GM19351 (cell line): Measurements from ENCODE around the gene HYDIN.
"Not testable (repeated sequence)": the region's sequence is repeated elsewhere in the genome, so short reads cannot be mapped to it uniquely, and the experiment has no call there.

ENCODE experiments used
- ATAC-seq: cut with Tn5 transposase; IDR thresholded peaks from one replicate; pipeline ENCODE4 v1.9.1; 2021; ENCODE audit warnings: mild to moderate bottlenecking, moderate library complexity; ENCODE audit not compliant: unreplicated experiment

HYDIN gene

DNA sequence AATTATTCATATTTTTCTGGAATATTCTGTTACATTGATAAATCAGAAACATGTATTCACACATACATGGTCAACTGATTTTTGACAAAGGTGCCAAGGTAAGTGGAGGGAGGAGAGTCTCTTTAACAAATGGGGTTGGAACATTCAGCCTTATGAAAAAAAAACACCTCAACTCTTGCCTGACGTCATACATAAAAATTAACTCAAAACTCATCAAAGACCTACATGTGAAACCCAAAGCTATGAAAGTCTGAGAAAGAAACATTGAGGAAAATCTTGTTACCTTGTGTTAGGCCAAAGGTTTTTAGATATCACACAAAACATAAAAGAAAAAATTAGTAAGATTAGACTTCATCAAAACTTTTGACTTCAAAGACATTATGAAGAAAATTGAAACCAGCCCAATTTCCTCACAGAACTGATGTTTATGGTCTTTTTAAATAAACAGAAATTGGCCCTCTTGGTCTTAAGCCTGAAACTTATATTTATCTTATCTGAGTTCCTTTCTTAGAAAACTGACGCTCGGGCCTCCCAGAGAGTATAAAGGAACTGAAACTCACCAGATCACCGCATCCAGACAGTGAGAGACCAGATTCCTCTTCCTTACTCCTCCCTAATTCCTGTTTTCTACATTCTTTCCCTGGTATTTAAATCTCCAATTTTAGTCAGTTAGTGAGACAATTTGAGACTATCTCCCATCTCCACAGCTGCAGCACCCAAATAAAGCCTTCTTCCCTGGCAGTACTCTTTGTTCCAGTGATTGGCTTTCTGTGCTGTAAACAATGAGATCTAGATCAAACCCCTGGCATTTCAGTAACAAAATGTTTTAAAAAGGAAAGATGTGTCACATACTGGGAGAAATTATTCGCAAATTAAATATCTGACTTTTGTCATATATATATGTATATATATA is 4.0 kb downstream of the HYDIN start:
- no peak for ATAC-seq

DNA sequence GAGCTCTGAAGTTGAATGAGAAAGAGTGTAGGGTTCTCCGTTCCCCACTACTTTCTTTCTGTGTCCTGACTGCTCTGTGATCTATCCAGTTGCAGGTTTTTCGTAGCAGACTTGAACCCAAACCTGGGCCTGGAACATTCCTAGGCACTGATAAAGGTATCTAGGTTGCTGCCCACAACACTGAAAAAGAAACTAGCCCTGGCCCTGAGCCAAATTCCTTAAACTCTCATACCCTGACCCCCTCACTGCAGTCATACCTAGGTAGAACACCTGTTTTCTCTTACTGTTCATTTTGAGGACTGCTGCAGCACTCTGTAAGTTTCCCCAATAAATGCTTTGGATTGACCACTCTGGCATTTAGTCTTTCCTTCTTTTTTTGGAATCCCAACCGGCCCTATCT is 5.4 kb downstream of the HYDIN start:
- no peak for ATAC-seq

DNA sequence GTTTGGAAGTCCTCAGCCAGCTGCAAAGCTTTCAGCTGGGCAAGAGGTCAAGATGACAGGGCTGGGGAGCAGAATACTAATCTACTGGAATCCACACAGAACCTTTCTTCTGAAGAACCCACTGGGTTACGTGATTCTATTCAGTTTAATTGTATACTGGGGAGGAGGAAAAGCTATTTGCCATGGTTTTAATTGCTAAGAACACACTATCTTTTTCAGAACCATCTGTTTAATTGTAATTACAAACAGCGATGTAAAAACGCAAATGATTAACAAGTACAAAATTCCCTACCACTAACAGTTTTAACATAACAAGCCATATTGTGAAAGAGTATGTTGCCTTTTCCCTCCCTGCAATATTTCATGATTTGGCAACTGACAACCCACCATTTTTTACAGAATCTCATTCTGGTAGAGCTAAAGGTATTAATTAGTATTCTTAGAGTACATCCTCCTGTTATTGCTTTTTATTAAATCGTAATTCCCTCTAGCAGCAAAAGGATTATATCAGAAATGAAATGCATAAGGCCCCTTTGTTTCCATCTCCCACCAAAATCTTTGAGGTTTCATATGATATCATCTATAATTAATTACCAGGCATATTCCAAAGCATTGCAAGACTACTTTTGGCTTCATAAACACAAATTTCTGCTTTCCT is 12.1 kb downstream of the HYDIN start:
- ATAC-seq, result no peak

DNA sequence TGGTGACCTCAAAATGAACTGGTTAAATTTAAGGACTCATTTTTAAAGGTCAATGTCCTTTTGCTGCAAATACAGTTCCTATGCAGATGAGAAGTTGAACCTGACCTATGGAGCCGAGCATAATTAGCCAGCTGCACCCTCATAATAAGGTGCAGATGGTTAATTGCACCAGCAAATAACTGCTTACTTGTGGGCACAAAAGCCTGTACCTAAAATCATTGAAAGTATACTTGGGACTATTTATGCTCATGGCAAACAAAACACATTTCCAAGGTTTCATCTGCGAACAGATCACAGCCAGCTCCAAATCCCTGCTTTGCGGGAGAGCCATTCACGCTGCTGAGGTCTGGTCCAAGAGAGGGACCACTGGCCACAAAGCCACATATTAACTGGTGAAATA is 13.0 kb downstream of the HYDIN start:
- no peak for ATAC-seq

DNA sequence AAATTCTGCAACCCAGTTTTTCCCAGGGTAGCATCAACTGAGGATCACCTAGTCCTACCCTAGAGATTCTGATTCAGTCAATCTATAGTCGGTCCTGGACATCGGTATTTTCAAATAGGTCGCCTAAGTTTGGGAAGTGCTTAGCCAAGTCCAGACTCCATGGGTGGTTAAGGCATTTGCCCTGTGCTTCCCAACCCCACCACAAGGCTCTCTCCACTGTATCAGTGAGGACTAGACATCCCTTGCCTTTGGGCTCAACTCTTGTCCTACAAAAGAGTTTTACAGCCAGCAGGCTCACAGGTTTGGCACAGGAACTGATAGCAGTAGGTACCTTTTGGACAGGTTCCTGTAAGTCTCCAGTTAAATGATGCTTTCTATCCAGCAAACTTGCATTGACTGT is 13.8 kb downstream of the HYDIN start:
- ATAC-seq, result no peak

DNA sequence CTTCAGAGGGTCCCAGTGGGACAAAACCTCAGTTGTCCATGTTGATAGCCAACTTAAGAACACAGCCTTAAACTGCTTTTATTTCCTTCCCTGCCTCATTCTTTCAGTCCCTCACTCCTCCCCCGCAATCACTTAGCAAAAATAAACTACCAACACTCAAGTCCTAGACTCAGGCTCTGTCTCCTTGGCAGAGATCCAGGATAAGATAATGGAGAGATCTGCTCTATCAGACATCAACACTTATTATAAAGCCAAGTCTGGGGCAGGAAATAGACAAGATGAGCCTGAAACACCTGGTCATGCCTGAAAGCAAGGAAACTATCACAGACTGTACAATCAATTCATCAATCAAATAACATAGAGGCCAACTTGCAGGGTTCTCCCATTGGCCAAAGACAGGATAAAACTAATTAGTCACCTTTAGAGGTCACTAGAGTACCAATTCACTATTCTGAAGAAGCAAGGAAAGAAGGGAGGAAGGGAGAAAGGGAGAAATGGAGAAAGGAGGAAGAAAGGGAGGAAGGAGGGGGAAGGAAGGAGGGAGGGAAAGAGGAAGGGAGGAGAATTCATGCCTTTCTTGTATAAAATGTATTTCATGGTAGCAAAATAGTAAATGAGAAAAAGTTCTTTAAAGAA is 15.7 kb downstream of the HYDIN start:
- ATAC-seq, result no peak

DNA sequence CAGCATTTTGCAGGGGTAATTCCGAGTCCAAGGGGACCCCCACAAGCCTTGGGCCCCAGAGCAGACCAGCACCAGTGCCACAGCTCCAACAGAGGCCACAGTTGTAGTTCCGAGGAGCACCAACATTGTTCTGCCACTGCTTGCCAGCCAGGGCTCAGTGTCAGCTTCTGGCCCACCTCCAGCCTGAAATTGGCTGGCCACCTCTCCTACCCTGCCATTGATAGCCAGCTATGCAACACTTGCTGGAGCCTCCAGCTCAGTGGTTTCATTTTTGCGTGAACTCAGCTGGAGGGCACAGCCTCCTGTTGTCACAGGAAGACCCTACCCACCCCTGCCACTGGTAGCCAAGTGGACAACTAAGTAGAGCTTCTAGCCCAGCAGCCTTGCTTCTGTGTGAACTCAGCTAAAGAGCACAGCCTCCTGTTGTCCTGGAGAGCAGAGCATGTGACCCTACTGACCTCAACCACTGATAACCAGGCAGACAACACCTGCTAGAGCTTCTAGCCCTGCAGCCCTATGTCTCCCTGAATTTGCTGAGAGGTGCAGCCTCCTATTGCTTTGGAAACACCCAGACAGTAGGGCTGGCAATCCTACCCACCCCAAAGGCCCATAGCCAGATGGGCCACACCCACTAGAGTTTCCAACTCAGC is 24.9 kb downstream of the HYDIN start:
- no peak for ATAC-seq

DNA sequence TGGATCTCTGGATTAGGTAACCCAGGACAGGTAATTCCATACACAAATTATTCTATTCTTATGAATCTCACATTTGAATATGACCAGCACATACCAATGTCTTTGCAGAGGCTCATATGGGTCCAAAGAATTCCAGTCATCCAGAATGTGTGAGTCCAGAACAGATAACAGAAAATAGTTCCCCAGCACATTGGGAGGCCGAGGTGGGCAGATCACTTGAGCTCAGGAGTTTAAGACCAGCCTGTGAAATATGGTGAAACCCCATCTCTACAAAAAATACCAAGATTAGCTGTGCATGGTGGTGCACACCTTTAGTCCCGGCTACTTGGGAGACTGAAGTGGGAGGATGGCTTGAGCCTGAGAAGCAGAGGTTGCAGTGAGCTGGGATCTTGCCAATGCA is 26.9 kb downstream of the HYDIN start:
- ATAC-seq, result no peak

DNA sequence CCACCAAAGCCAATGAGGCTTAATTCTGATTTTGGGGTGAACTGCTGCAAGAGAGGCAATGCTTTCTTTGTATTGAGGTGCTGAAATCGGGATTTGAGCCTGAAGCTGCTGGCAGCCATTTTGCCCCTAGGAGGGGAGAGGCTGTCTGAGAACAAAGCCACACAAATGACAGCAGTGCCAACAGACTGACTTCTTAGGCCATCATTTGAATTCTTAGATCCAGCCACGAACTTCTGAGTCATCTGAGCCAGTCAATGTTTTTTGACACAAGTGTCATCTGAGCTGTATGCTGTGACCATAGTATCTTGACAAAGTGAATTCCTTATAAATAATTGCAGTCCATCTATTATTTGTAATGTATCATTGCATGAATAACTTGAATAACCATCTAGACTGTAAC is 29.0 kb downstream of the HYDIN start:
- ATAC-seq, result no peak

DNA sequence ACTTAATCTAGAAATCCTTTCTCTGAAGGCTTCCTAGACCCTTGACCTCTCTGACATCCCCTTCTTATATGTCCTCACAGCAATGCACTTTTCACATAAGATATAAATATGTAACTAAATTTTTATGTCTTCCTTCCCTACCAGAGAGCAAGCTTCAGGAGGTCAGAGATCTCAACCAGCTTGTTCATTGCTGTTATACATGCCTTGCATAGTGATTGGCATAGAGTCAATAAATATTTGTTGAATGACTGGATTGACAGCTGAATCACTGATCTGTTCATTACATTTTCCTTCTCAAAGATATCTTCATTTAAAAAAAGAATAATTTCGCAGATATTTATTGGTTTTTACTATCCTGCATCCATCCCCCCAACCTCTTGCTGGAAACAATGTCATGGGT is 29.5 kb downstream of the HYDIN start:
- no peak for ATAC-seq

DNA sequence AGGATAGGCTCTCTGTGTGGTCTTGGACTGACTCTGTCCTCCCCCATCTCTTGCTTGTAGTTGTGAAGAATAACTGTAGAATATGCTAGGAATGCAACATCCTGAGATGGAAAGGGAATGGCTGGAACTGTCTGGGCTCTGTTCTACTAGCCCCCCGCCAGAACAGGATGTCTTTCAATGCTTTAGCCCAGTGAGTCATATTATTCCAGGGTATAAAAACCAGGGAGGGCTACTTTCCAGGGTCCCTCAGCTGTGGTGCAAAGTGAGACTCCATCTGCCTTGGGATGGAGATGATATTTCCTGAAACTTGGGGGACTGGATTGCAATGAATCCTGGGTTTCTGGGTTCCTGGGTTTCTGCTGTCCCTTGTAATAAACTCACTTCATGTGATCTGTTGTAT is 32.1 kb downstream of the HYDIN start:
- ATAC-seq, result no peak

DNA sequence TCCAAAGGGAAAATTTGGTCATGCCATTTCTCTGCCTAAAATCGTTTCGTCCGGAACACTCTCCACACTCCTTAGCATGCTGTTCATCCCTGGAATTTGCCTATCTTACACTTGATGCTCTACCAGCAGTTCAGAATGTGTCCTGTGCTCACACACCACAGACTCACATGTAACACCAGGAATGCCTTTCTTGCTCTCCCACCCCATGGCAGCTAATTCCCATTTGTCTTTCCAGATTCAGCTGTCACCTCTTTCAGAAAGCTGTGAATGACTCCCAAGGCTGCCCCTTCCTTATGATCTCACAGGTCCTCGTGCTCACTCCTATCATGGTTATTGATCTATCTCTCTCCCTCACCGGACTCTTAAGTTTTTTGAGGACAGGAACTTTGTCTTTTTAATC is 38.1 kb downstream of the HYDIN start:
- no peak for ATAC-seq

DNA sequence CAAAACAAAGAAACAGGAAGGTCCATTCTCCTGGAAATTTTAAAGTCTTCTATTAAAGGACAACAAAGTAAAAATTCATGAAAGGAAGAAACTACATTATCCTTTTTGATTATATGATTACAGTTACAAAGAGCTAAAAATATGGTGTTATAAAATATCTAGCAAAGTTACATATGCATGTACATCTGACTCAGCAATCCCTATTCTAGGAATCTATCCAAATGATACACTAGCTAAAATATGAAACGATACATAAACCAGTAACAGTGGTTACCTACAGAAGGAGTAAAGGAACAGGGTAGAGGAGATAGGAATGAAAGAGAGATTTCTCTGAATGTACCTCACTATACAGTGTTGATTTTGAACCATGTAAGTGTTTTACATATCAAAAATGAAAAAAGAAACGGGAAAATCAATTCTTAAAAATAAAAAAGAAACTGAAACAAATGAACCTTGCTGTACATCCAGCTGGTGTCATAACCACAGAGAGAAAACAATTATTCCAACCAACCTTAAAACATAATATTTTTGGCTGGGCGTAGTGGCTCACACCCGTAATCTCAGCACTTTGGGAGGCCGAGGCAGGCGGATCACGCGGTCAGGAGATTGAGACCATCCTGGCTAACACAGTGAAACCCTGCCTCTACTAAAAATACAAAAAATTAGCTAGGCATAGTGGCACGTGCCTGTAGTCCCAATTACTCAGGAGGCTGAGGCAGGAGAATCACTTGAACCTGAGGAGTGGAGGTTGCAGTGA is 41.4 kb downstream of the HYDIN start:
- ATAC-seq, result no peak

DNA sequence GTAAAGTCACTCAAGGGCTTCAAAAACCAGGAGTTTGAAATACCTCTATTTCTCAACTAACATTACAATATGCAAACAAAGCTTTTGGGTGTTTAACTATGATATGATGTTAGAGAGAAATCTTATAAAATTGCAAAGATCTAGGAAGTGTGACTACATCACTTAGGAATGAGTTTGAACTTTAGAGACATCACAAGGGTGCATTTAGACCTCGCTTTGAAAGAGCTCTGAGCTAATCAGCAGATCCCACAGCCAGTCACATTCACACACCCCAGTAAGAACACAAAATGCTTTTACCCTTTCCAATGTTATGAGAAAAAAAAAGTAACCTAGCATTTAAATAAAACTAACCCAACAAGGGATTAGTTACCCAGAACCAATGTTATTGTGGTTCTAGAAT is 45.2 kb downstream of the HYDIN start:
- ATAC-seq, result no peak

DNA sequence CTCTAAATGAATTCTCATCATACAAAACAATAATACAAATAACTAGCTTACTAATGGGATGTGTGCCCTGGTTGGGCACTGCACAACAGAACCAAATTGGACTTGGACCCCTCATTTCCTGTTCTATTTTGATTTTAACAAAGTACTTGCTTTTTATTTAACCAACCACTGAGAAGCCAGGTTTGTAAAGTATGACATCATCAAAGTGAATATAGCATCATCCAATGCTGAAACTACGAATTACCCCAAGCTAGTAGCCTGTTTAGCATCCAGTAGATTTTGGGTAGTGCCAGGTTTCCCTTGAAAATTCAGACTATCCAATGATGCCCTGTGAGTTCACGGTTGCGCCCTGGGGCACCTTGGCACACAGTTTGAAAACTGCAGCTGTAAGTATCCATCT is 51.0 kb downstream of the HYDIN start:
- ATAC-seq, result no peak

DNA sequence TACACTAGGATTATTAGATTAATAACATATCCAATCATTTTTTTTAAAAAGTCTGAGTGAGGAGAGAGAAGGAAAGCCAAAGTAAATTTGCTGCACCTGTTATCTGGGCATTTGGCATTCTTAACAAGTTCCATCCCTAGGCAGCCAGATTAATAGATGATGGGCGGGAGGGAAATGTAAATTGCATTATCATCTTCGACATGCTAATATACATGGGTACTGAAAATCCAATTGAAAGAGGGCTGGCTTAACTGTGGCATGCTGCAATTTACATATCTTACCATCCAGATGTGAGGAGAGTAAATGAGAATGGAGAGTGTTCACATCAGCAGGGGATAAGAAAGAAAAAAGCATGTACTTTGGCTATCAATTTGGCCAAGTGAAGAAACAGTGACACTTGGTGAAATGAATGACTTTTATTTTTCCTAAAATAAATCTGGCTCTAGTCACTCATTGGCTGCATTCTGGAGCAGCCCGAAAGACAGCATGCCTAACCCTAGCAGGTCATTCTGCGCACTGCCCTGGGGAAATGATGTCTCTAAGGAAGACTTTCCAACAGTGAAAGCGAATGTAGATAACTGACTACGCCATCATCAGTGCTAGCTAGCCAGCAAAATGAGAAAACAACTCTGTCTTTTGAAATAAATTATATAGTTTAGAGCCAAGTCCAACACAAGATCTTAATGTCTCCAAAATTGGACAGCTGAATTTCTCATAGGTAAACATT is 57.9 kb downstream of the HYDIN start:
- no peak for ATAC-seq

DNA sequence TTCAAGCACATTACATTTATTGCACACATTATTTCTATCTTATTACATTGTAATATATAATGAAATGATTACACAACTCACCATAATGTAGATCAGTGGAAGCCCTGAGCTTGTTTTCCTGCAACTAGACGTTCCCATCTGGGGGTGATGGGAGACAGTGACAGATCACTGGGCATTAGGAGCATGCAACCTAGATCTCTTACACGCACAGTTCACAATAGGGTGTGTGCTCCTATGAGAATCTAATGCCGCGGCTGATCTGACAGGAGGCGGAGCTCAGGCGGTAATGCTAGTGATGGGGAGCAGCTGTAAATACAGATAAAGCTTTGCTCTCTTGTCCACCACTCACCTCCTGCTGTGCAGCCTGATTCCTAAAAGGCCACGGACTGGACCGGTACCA is 69.5 kb downstream of the HYDIN start:
- ATAC-seq, result not testable (repeated sequence)

DNA sequence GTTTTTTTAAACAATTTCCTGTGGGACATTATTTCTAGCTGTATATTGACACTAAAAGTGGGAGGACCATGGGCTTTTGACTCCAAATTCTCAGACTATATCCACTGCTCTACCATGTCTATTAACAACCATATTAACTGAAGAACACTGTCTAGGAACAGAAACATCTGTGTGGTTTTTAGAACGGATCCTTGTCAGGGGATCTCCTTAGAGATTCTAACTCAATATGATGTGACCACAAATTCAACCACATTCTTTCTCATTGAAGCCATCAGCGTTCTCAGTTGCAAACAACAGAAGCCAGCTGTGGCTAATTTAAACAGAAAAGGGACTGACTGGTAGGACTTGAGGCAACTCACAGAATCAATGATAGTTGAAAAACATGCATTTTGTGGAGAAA is 73.2 kb downstream of the HYDIN start:
- ATAC-seq, result not testable (repeated sequence)

DNA sequence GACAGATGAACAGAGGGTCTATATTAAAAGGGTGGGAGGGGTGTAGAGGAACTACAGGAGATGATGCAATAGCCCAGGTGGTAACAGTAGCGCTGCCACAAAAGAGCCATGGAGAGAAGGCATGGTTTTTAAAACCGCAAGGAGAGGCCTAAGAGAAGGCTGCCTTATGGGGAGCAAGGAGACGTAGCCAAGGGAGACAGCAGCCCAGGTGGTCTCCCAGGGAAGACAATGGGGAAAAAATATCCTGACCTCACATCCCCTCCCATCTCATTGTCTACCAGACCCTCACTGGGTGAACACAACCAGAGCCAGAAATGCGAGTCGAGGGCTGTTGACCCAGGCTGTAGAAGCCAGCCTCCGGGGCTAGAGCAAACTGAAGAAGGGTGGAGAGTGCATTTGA is 77.2 kb downstream of the HYDIN start:
- not testable (repeated sequence) for ATAC-seq

DNA sequence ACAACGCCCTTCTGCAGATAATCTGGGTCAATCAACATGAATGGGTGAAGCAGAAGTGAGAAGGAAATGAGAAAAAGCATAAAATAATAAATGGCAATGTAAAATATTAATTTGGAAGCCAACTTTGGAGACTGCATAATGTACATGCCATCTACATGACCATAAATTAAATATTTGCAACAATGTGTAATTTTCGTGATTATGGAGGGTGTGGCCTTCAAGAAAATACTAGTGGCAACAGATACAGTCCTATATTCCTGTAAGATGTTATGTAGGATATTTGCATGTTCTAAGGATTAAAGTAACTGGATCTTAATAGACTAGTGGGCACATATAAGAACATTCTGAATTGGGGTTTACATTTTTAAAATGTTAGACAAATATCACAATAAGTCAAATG is 78.9 kb downstream of the HYDIN start:
- ATAC-seq, result not testable (repeated sequence)
